IMR-90 (cell line): ENCODE data around the gene ILF2.

ENCODE experiments used
- POLR2A ChIP-seq: IDR thresholded peaks from 2 replicates; pipeline ENCODE4 v1.6.1; 2012; ENCODE audit warnings: mild to moderate bottlenecking, low read depth, low read length
- RFX5 ChIP-seq: IDR thresholded peaks from 2 replicates; pipeline ENCODE4 v1.8.0; 2012; ENCODE audit warnings: low read depth, mild to moderate bottlenecking, low read length, moderate library complexity
- TF ChIP-seq, protein P1 (sequence below): conservative IDR thresholded peaks from 2 replicates; pipeline ENCODE4 v1.5.1; 2012; ENCODE audit warnings: mild to moderate bottlenecking, low read depth, low read length, improper control_type of control experiment

GRCh38 chr1:153705484-153705883 lies 34.7 kb upstream of the ILF2 start:
- TF ChIP-seq POLR2A (no peak), RFX5 (no peak)
- TF ChIP-seq, protein P1, sequence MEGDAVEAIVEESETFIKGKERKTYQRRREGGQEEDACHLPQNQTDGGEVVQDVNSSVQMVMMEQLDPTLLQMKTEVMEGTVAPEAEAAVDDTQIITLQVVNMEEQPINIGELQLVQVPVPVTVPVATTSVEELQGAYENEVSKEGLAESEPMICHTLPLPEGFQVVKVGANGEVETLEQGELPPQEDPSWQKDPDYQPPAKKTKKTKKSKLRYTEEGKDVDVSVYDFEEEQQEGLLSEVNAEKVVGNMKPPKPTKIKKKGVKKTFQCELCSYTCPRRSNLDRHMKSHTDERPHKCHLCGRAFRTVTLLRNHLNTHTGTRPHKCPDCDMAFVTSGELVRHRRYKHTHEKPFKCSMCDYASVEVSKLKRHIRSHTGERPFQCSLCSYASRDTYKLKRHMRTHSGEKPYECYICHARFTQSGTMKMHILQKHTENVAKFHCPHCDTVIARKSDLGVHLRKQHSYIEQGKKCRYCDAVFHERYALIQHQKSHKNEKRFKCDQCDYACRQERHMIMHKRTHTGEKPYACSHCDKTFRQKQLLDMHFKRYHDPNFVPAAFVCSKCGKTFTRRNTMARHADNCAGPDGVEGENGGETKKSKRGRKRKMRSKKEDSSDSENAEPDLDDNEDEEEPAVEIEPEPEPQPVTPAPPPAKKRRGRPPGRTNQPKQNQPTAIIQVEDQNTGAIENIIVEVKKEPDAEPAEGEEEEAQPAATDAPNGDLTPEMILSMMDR: no peak
